IMR-90 (cell line): ENCODE results near the gene RPAP2. TPM values are rescaled to one million over a fixed set of nuclear protein-coding genes. Genes with fewer than 3 reads are reported as not detected.

Experiments
- ATAC-seq: fragments of 200-7000 bp; cut with Tn5 transposase; 2 replicates; pipeline ENCODE4 v1.9.1; 2020; ENCODE audit warnings: low read depth, mild to moderate bottlenecking, moderate library complexity
- BruUV-seq: library from RNA; stranded (reverse); fragments of 400-500 nt; replicated peaks from 2 replicates; lab custom pipeline; 2021; lab: Mats Ljungman, UMichigan
- CTCF ChIA-PET: fragments of 300-600 bp; formaldehyde crosslinking; extraction: SDS; loops from one replicate; lab custom pipeline; 2021; ENCODE audit warnings: antibody characterized with exemption; lab: Yijun Ruan, JAX
- POLR2A ChIA-PET: fragments of 300-600 bp; sonication (Branson Sonifier 250); formaldehyde crosslinking; loops from one replicate; lab custom pipeline; 2022; ENCODE audit warnings: antibody characterized with exemption; ENCODE audit not compliant: unreplicated experiment; lab: Charles Lee
- DNase-seq: peaks from one replicate; pipeline ENCODE4 v3.0.0; 2013
- H2AFZ ChIP-seq: replicated peaks from 2 replicates; pipeline ENCODE3; 2013; ENCODE audit warnings: low read length, mild to moderate bottlenecking; ENCODE audit not compliant: poor library complexity
- H2AK5ac ChIP-seq: 2 replicates; pipeline ENCODE4 v1.6.1; 2013; ENCODE audit warnings: low read depth, low read length, inconsistent platforms
- H2AK9ac ChIP-seq: replicated peaks from 2 replicates; pipeline ENCODE3; 2013; ENCODE audit warnings: mild to moderate bottlenecking, low read depth, low read length, moderate library complexity; ENCODE audit not compliant: poor library complexity
- H2BK120ac ChIP-seq: 2 replicates; pipeline ENCODE4 v1.6.1; 2013; ENCODE audit warnings: low read depth, low read length, inconsistent platforms
- H2BK15ac ChIP-seq: 3 replicates; pipeline ENCODE4 v1.6.1; 2013; ENCODE audit warnings: low read depth, low read length, inconsistent platforms
- H2BK20ac ChIP-seq: 2 replicates; pipeline ENCODE4 v1.6.1; 2013; ENCODE audit warnings: low read depth, mild to moderate bottlenecking, inconsistent platforms, low read length, moderate library complexity
- H2BK5ac ChIP-seq: 2 replicates; pipeline ENCODE4 v1.6.1; 2013; ENCODE audit warnings: mild to moderate bottlenecking, low read depth, low read length, inconsistent platforms; ENCODE audit not compliant: poor library complexity, severe bottlenecking
- H3K14ac ChIP-seq: replicated peaks from 2 replicates; pipeline ENCODE4 v1.6.1; 2013; ENCODE audit warnings: low read depth, low read length, inconsistent platforms
- H3K18ac ChIP-seq: 2 replicates; pipeline ENCODE4 v1.6.1; 2013; ENCODE audit warnings: low read depth, low read length, control low read depth
- H3K23ac ChIP-seq: 2 replicates; pipeline ENCODE4 v1.6.1; 2013; ENCODE audit warnings: low read depth, low read length, inconsistent platforms
- H3K27ac ChIP-seq: 2 replicates; pipeline ENCODE4 v1.5.1; 2013; ENCODE audit warnings: mild to moderate bottlenecking, control low read depth, low read length; ENCODE audit not compliant: insufficient read depth
- H3K27me3 ChIP-seq: 2 replicates; pipeline ENCODE4 v1.6.1; 2013; ENCODE audit warnings: low read length; ENCODE audit not compliant: control insufficient read depth, insufficient read depth
- H3K36me3 ChIP-seq: 2 replicates; pipeline ENCODE4 v1.6.1; 2013; ENCODE audit warnings: low read length, mixed read lengths; ENCODE audit not compliant: control insufficient read depth, insufficient read depth
- H3K4ac ChIP-seq: 2 replicates; pipeline ENCODE4 v1.6.1; 2013; ENCODE audit warnings: low read depth, low read length, inconsistent platforms
- H3K4me1 ChIP-seq: 2 replicates; pipeline ENCODE4 v1.6.1; 2013; ENCODE audit warnings: low read length, mixed read lengths; ENCODE audit not compliant: control insufficient read depth, insufficient read depth
- H3K4me2 ChIP-seq: 2 replicates; pipeline ENCODE4 v1.6.1; 2013; ENCODE audit warnings: low read depth, mild to moderate bottlenecking, control low read depth, low read length, moderate library complexity
- H3K4me3 ChIP-seq: 2 replicates; pipeline ENCODE4 v1.5.1; 2013; ENCODE audit warnings: low read depth, mild to moderate bottlenecking, control low read depth, low read length, moderate library complexity; ENCODE audit not compliant: insufficient read depth
- H3K56ac ChIP-seq: 2 replicates; pipeline ENCODE4 v1.6.1; 2013; ENCODE audit warnings: low read length, inconsistent platforms; ENCODE audit not compliant: insufficient read depth; ENCODE audit errors: extremely low read depth
- H3K79me1 ChIP-seq, 2 experiments: 2 replicates each; pipeline ENCODE4 v1.6.1; 2013; ENCODE audit warnings: low read length in 2 of 2, inconsistent platforms in 1 of 2, low read depth in 1 of 2
- H3K9ac ChIP-seq: 2 replicates; pipeline ENCODE4 v1.6.1; 2013; ENCODE audit warnings: low read depth, low read length, control low read depth
- H3K9me1 ChIP-seq: 2 replicates; pipeline ENCODE4 v1.6.1; 2013; ENCODE audit warnings: low read length, inconsistent platforms; ENCODE audit not compliant: insufficient read depth
- H3K9me3 ChIP-seq: 2 replicates; pipeline ENCODE4 v1.6.1; 2013; ENCODE audit warnings: low read length; ENCODE audit not compliant: control insufficient read depth, insufficient read depth
- H4K20me1 ChIP-seq: 2 replicates; pipeline ENCODE4 v1.6.1; 2013; ENCODE audit warnings: low read length, inconsistent platforms; ENCODE audit not compliant: insufficient read depth
- H4K5ac ChIP-seq: 2 replicates; pipeline ENCODE4 v1.6.1; 2013; ENCODE audit warnings: mild to moderate bottlenecking, low read depth, low read length, control low read depth
- H4K8ac ChIP-seq, 2 experiments: 2 replicates each; pipeline ENCODE4 v1.6.1; 2013; ENCODE audit warnings: low read depth in 2 of 2, low read length in 2 of 2, control low read depth in 1 of 2, inconsistent platforms in 1 of 2
- H4K91ac ChIP-seq: 2 replicates; pipeline ENCODE4 v1.6.1; 2013; ENCODE audit warnings: low read depth, low read length, inconsistent platforms; ENCODE audit not compliant: insufficient read depth
- BHLHE40 ChIP-seq: fragments of 150-350 bp; IDR thresholded peaks from 2 replicates; pipeline ENCODE4 v1.6.1; 2016; ENCODE audit warnings: mild to moderate bottlenecking, low read depth, low read length
- CEBPB ChIP-seq: IDR thresholded peaks from 2 replicates; pipeline ENCODE4 v1.6.1; 2012; ENCODE audit warnings: low read depth, low read length, improper control_type of control experiment
- CHD1 ChIP-seq: IDR thresholded peaks from 2 replicates; pipeline ENCODE4 v1.6.1; 2012; ENCODE audit warnings: low read depth, low read length, improper control_type of control experiment
- FOS ChIP-seq: fragments of 150-350 bp; IDR thresholded peaks from 2 replicates; pipeline ENCODE4 v1.6.1; 2016; ENCODE audit warnings: low read depth, low read length
- MAFK ChIP-seq: IDR thresholded peaks from 2 replicates; pipeline ENCODE4 v1.6.1; 2012; ENCODE audit warnings: low read depth, low read length, improper control_type of control experiment
- MAZ ChIP-seq: IDR thresholded peaks from 2 replicates; pipeline ENCODE4 v1.6.1; 2012; ENCODE audit warnings: low read depth, mild to moderate bottlenecking, low read length, improper control_type of control experiment, moderate library complexity, borderline replicate concordance
- MXI1 ChIP-seq: IDR thresholded peaks from 2 replicates; pipeline ENCODE4 v1.6.1; 2012; ENCODE audit warnings: low read depth, mild to moderate bottlenecking, low read length, moderate library complexity, borderline replicate concordance
- NFE2L2 ChIP-seq: fragments of 150-350 bp; IDR thresholded peaks from 2 replicates; pipeline ENCODE4 v1.6.1; 2016; ENCODE audit warnings: low read depth, mild to moderate bottlenecking, low read length
- POLR2A ChIP-seq: IDR thresholded peaks from 2 replicates; pipeline ENCODE4 v1.6.1; 2012; ENCODE audit warnings: mild to moderate bottlenecking, low read depth, low read length
- RAD21 ChIP-seq: IDR thresholded peaks from 2 replicates; pipeline ENCODE4 v1.6.1; 2012; ENCODE audit warnings: low read length, improper control_type of control experiment
- RCOR1 ChIP-seq: IDR thresholded peaks from 2 replicates; pipeline ENCODE4 v1.6.1; 2012; ENCODE audit warnings: mild to moderate bottlenecking, low read length, improper control_type of control experiment; ENCODE audit not compliant: insufficient replicate concordance
- RFX5 ChIP-seq: IDR thresholded peaks from 2 replicates; pipeline ENCODE4 v1.8.0; 2012; ENCODE audit warnings: low read depth, mild to moderate bottlenecking, low read length, moderate library complexity
- SMC3 ChIP-seq: fragments of 150-350 bp; IDR thresholded peaks from 2 replicates; pipeline ENCODE4 v1.6.1; 2016; ENCODE audit warnings: low read depth, mild to moderate bottlenecking, antibody characterized with exemption, low read length, moderate library complexity
- USF2 ChIP-seq: fragments of 150-350 bp; IDR thresholded peaks from 2 replicates; pipeline ENCODE4 v1.6.1; 2017; ENCODE audit warnings: mild to moderate bottlenecking, antibody characterized with exemption, low read length, low read depth
- WGBS, 2 experiments: methylation state at CpG; one replicate each; pipeline versions ENCODE4 v1.1.5 to v1.1.7; 2013; ENCODE audit warnings: missing lambda C conversion rate in 2 of 2; ENCODE audit not compliant: insufficient read length in 1 of 2; ENCODE audit errors: extremely low coverage in 2 of 2; 5-methylcytosine and 5-hydroxymethylcytosine counted together
- dilution Hi-C: fragments of 300-500 bp; cut with HindIII; formaldehyde crosslinking; loops from one replicate; pipeline ENCODE4 v1.14.3; 2018; ENCODE audit warnings: low sequenced_read_pairs; ENCODE audit not compliant: unreplicated experiment
- in situ Hi-C: fragments of 300-500 bp; cut with MboI; formaldehyde crosslinking; loops from 3 replicates; pipeline ENCODE4 v1.14.3; 2019; ENCODE audit warnings: low sequenced_read_pairs, inconsistent platforms, mixed read lengths
- intact Hi-C: fragments of 100-400 bp; cut with micrococcal nuclease; formaldehyde crosslinking; loops from 2 replicates; pipeline ENCODE4 v1.10.0; 2022
- polyA plus RNA-seq, 3 experiments: library from polyadenylated mRNA; depleted of rRNA; stranded (reverse); fragments of >200 nt; gene quantifications; 2 replicates each; pipeline ENCODE4 v1.2.3, GENCODE V29; 2012; ENCODE audit warnings: low replicate concordance in 1 of 3
- total RNA-seq: library from RNA; depleted of rRNA; stranded (reverse); fragments of >200 nt; gene quantifications from 2 replicates; pipeline ENCODE4 v1.2.3, GENCODE V29; 2012
- TF ChIP-seq, protein P1 (sequence below): conservative IDR thresholded peaks from 2 replicates; pipeline ENCODE4 v1.5.1; 2012; ENCODE audit warnings: mild to moderate bottlenecking, low read depth, low read length, improper control_type of control experiment
- TF ChIP-seq, protein P2 (sequence below): fragments of 150-350 bp; IDR thresholded peaks from 2 replicates; pipeline ENCODE4 v1.6.1; 2016; ENCODE audit warnings: low read depth, mild to moderate bottlenecking, low read length, moderate library complexity, borderline replicate concordance

RPAP2 gene
- total and polyA plus RNA-seq, 2 of the 4 experiments (the other 2 are of a cell fraction), result 7.1 to 13.6 TPM

DNA sequence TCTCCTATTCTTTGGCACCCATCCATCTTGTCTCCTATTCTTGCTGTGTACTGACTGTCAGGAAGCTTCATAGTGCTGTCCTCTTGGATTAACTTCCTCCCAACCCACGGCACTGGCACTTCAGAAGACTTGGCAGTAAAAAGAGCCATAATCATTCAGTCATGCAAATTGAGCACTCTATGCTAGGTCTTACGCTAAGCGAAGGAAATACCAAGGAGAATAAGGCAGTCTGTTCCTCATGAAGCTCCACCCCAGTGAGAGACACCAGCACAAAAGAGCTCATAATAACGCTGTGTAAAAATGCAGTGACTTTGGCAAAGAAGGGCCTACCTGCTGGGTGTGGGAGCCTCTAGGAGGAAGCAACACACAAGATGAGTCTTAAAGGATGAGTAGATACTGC, 120.8 kb downstream of the RPAP2 start:
- Histone ChIP-seq H3K9me1 (0 out of 2 replicates have a peak, but pooled peaks cover 2% of the 10 kb centered on the region), H3K4me1 (no peaks in the 10 kb centered on the region), H2BK5ac (no peak overlapping the region), H3K56ac (no peak overlapping the region), H3K4me3 (no peak overlapping the region), H3K27me3 (no peaks in the 10 kb centered on the region; the same call in 1 of the 2 replicates), H3K79me1 (no peaks in the 10 kb centered on the region), H2BK15ac (no peak overlapping the region), H2BK20ac (no peak overlapping the region), H2AFZ (no peak overlapping the region), H3K23ac (no peak overlapping the region), H3K36me3 (no peaks in the 10 kb centered on the region), H2BK120ac (no peak overlapping the region), H3K27ac (no peak overlapping the region), H3K18ac (no peak overlapping the region), H3K9ac (no peak overlapping the region), H2AK5ac (no peak overlapping the region), H3K14ac (no peak overlapping the region), H3K9me3 (no peaks in the 10 kb centered on the region), H2AK9ac (no peak overlapping the region), H3K4me2 (no peak overlapping the region), H4K8ac (no peak overlapping the region), H4K5ac (no peak overlapping the region), H3K4ac (no peak overlapping the region), H4K20me1 (no peaks in the 10 kb centered on the region), H4K91ac (no peak overlapping the region)
- no peak for ATAC-seq
- ChIA-PET POLR2A (no interaction called here), CTCF (no interaction called here)
- BruUV-seq, result no TSS peak
- dilution Hi-C loops (no loop called here), in situ Hi-C loops (no loop called here), intact Hi-C loops (no loop called here)
- no peak for DNase-seq
- no peak for TF ChIP-seq CHD1
- TF ChIP-seq, protein P1, sequence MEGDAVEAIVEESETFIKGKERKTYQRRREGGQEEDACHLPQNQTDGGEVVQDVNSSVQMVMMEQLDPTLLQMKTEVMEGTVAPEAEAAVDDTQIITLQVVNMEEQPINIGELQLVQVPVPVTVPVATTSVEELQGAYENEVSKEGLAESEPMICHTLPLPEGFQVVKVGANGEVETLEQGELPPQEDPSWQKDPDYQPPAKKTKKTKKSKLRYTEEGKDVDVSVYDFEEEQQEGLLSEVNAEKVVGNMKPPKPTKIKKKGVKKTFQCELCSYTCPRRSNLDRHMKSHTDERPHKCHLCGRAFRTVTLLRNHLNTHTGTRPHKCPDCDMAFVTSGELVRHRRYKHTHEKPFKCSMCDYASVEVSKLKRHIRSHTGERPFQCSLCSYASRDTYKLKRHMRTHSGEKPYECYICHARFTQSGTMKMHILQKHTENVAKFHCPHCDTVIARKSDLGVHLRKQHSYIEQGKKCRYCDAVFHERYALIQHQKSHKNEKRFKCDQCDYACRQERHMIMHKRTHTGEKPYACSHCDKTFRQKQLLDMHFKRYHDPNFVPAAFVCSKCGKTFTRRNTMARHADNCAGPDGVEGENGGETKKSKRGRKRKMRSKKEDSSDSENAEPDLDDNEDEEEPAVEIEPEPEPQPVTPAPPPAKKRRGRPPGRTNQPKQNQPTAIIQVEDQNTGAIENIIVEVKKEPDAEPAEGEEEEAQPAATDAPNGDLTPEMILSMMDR, result no peak
- no peak for TF ChIP-seq SMC3
- no peak for TF ChIP-seq FOS
- TF ChIP-seq RFX5, result no peak
- TF ChIP-seq USF2, result no peak
- TF ChIP-seq BHLHE40, result no peak
- no peak for TF ChIP-seq CEBPB
- TF ChIP-seq POLR2A, result no peak
- TF ChIP-seq MXI1, result no peak
- TF ChIP-seq RAD21, result no peak
- no peak for TF ChIP-seq MAZ
- TF ChIP-seq RCOR1, result no peak
- no peak for TF ChIP-seq NFE2L2
- no peak for TF ChIP-seq MAFK
- TF ChIP-seq, protein P2, sequence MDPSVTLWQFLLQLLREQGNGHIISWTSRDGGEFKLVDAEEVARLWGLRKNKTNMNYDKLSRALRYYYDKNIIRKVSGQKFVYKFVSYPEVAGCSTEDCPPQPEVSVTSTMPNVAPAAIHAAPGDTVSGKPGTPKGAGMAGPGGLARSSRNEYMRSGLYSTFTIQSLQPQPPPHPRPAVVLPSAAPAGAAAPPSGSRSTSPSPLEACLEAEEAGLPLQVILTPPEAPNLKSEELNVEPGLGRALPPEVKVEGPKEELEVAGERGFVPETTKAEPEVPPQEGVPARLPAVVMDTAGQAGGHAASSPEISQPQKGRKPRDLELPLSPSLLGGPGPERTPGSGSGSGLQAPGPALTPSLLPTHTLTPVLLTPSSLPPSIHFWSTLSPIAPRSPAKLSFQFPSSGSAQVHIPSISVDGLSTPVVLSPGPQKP, result no peak
- WGBS, 2 experiments, result 87% methylated on average over 3 of the region's 4 CpGs; no CpG with 5 or more reads in 1 of the 2 experiments
